GM18508 (cell line): ENCODE results near the gene IL18.
"Not testable (repeated sequence)": the region's sequence is repeated elsewhere in the genome, so short reads cannot be mapped to it uniquely, and the experiment has no call there.

Source experiments
- ATAC-seq: cut with Tn5 transposase; IDR thresholded peaks from one replicate; pipeline ENCODE4 v1.9.1; 2021; ENCODE audit warnings: moderate number of reproducible peaks; ENCODE audit not compliant: insufficient read depth, unreplicated experiment

IL18 gene

GRCh38 chr11:112127056-112127455, 36.8 kb downstream of the IL18 start:
- no peak for ATAC-seq

- ATAC-seq = no peak
Measured at GRCh38 chr11:112123129-112123528, 40.8 kb downstream of the IL18 start.

- no peak for ATAC-seq
Measured at GRCh38 chr11:112121981-112122615, 41.8 kb downstream of the IL18 start.

- no peak for ATAC-seq
Measured at GRCh38 chr11:112118176-112118575, 45.7 kb downstream of the IL18 start.

GRCh38 chr11:112115386-112115785, 48.5 kb downstream of the IL18 start:
- ATAC-seq = no peak

GRCh38 chr11:112114460-112114859, 49.4 kb downstream of the IL18 start:
- no peak for ATAC-seq

- ATAC-seq = no peak
Measured at GRCh38 chr11:112113539-112114457, 50.1 kb downstream of the IL18 start.

GRCh38 chr11:112106070-112106469, 57.8 kb downstream of the IL18 start:
- no peak for ATAC-seq

- ATAC-seq = no peak
Measured at GRCh38 chr11:112103446-112103845, 60.4 kb downstream of the IL18 start.

- no peak for ATAC-seq
Measured at GRCh38 chr11:112100462-112100861, 63.4 kb downstream of the IL18 start.

GRCh38 chr11:112097734-112098528, 66.0 kb downstream of the IL18 start:
- no peak for ATAC-seq

GRCh38 chr11:112096194-112096593, 67.7 kb downstream of the IL18 start:
- ATAC-seq = no peak

GRCh38 chr11:112095302-112095701, 68.6 kb downstream of the IL18 start:
- not testable (repeated sequence) for ATAC-seq
